Measurements from ENCODE around the gene TBC1D5.

The TBC1D5 gene

GRCh38 chr3:17119201-17120072 lies 623.0 kb downstream of the TBC1D5 start:
- no peak overlapping the region for H3K4me3 ChIP-seq (ENCODE audit: low read depth, low read length)
- TF ChIP-seq CTCF (IDR thresholded peaks at IDR 0.05; ENCODE audit: control insufficient read depth, extremely low read depth, insufficient read depth), result no peak
- DNase-seq (ENCODE audit: low read depth), result no peak

GRCh38 chr3:17118771-17119170 lies 623.7 kb downstream of the TBC1D5 start:
- no peak for TF ChIP-seq CTCF (IDR thresholded peaks at IDR 0.05; ENCODE audit: control insufficient read depth, extremely low read depth, insufficient read depth)
- no peak for DNase-seq (ENCODE audit: low read depth)
- no peak overlapping the region for H3K4me3 ChIP-seq (ENCODE audit: low read depth, low read length)

- H3K4me3 ChIP-seq (ENCODE audit: low read depth, low read length), result no peak overlapping the region
- no peak for TF ChIP-seq CTCF (IDR thresholded peaks at IDR 0.05; ENCODE audit: control insufficient read depth, extremely low read depth, insufficient read depth)
- DNase-seq (ENCODE audit: low read depth), result no peak
Measured at GRCh38 chr3:17116007-17116600, 626.3 kb downstream of the TBC1D5 start.

GRCh38 chr3:17115186-17115585 lies 627.2 kb downstream of the TBC1D5 start:
- no peak for DNase-seq (ENCODE audit: low read depth)
- no peak overlapping the region for H3K4me3 ChIP-seq (ENCODE audit: low read depth, low read length)
- no peak for TF ChIP-seq CTCF (IDR thresholded peaks at IDR 0.05; ENCODE audit: control insufficient read depth, extremely low read depth, insufficient read depth)

- DNase-seq (ENCODE audit: low read depth), result no peak
- no peak for TF ChIP-seq CTCF (IDR thresholded peaks at IDR 0.05; ENCODE audit: control insufficient read depth, extremely low read depth, insufficient read depth)
Measured at GRCh38 chr3:17111586-17111985, 630.8 kb downstream of the TBC1D5 start.

GRCh38 chr3:17110660-17111396 lies 631.6 kb downstream of the TBC1D5 start:
- no peak for TF ChIP-seq CTCF (IDR thresholded peaks at IDR 0.05; ENCODE audit: control insufficient read depth, extremely low read depth, insufficient read depth)
- no peak for DNase-seq (ENCODE audit: low read depth)
- no peak overlapping the region for H3K4me3 ChIP-seq (ENCODE audit: low read depth, low read length)

More at GRCh38 chr3:17111586-17111985, 630.8 kb downstream of the TBC1D5 start:
- H3K4me3 ChIP-seq (ENCODE audit: low read depth, low read length), result no peak overlapping the region
